GM18909 (cell line): Measurements from ENCODE around the gene HLA-B.

Experiments
- ATAC-seq: cut with Tn5 transposase; IDR thresholded peaks from one replicate; pipeline ENCODE4 v1.9.1; 2021; ENCODE audit warnings: mild to moderate bottlenecking; ENCODE audit not compliant: unreplicated experiment, poor library complexity

HLA-B gene

GRCh38 chr6:31309641-31310040 lies 47.3 kb downstream of the HLA-B start:
- no peak for ATAC-seq

GRCh38 chr6:31308845-31309175 lies 48.2 kb downstream of the HLA-B start:
- ATAC-seq: no peak

DNA sequence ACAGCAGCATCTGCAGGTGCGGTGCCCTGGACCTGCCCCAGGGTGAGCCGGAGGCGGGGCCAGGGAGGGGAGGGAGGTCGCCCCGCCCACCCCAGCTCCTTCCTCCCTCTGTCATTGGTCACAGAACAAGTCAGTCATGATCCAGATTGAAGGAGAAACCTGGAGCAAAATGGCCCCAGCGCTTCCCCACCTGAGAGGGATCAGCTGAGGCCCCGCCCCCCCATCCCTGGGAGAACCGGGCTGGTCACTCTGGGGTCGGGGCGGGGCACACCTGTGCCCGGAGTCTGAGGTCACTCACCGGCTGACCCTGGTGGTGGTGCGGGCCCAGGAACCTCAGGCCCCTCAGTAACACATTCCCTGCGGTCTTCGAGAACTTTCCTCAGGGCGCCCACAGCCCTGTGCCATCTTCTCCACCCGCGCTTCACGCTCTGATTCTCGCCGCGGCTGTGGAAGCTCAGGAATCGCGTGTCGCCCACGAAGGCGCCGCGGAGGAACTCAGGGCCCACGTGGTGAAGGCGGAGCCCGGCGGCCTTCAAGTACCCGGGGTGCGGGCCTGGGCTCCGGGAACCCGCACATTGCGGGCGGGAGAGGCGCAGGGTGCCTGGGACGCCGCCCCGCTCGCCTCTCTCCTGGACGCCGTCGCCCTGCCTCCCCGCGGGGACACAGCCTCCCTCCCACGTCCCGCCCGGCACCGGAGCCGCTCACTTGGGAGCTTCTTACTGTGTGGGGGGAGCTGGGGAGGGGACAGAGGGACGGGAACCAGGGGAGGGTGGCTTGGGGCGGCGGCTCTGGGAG lies 48.7 kb downstream of the HLA-B start:
- ATAC-seq: no peak

DNA sequence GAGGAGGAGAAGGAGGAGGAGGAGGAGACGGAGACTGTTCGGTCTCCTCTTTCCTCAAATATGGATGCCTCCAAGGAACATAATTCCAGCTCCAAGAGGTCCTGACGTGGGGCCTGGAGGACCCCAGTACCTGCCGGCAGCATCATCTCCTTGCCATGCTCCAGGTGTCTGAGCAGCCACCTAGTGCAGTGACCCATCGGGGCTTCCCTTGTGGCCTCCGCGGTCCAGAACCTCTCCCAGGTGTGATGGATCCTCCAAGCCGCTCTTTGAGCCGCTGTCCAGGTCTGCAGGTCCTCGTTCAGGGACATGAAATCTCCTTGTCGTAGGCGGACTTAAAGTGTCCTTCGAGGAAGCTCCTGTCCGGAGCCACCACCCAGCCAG lies 49.3 kb downstream of the HLA-B start:
- no peak for ATAC-seq

DNA sequence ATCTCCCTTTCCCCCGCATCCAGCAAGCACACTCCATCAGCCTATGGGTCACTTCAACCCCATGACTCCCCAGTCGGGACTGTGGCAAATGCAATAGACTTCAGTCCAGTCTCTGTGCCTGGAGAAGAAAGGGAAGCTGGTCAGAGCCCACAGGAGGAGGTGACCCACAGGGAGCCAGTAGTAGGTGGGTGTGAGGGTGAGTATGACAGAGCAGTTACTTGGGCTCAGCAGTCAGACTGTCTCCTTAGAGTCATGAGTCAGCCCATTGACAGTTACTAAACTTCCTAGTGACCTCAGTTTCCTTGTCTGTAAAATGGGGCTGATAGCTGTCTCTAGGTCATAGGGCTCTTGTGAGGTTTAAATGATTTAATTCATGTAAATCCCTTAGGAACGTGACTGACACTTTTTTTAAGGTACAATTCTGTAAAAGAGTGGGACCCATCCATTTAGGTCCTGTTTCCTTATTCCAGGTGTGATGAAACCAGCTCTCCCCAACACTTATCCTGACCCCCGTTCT lies 51.2 kb downstream of the HLA-B start:
- ATAC-seq: no peak

GRCh38 chr6:31304683-31305082 lies 52.3 kb downstream of the HLA-B start:
- ATAC-seq: no peak
